ENCODE data around the gene CACNB2.
"Not testable (repeated sequence)": the region's sequence is repeated elsewhere in the genome, so short reads cannot be mapped to it uniquely, and the experiment has no call there.

Gene CACNB2

GRCh38 chr10:18565006-18565405 is 424.8 kb downstream of the CACNB2 start:
- Mint-ChIP-seq H3K36me3 (no peaks in the 10 kb centered on the region), H3K27me3 (no peaks in the 10 kb centered on the region), H3K9me3 (ENCODE audit: low read depth) (no peaks in the 10 kb centered on the region), H3K27ac (no peak overlapping the region), H3K4me1 (ENCODE audit: low read depth) (no peaks in the 10 kb centered on the region), H3K4me3 (no peak overlapping the region)

GRCh38 chr10:18566177-18566576 is 426.0 kb downstream of the CACNB2 start:
- no peaks in the 10 kb centered on the region for H3K4me1 Mint-ChIP-seq (ENCODE audit: low read depth)
- H3K9me3 Mint-ChIP-seq (ENCODE audit: low read depth) = no peaks in the 10 kb centered on the region
- H3K27me3 Mint-ChIP-seq = no peaks in the 10 kb centered on the region
- no peaks in the 10 kb centered on the region for H3K36me3 Mint-ChIP-seq
- no peak overlapping the region for H3K4me3 Mint-ChIP-seq
- H3K27ac Mint-ChIP-seq = no peak overlapping the region

GRCh38 chr10:18567343-18567856 is 427.2 kb downstream of the CACNB2 start:
- Mint-ChIP-seq H3K4me1 (ENCODE audit: low read depth) (no peaks in the 10 kb centered on the region), H3K9me3 (ENCODE audit: low read depth) (no peaks in the 10 kb centered on the region), H3K4me3 (no peak overlapping the region), H3K36me3 (no peaks in the 10 kb centered on the region), H3K27me3 (no peaks in the 10 kb centered on the region), H3K27ac (no peak overlapping the region)

- H3K36me3 Mint-ChIP-seq; H3K27me3 Mint-ChIP-seq; H3K27ac Mint-ChIP-seq; H3K4me3 Mint-ChIP-seq; H3K9me3 Mint-ChIP-seq (ENCODE audit: low read depth); H3K4me1 Mint-ChIP-seq (ENCODE audit: low read depth): not testable (repeated sequence)
Measured at GRCh38 chr10:18570386-18570785, 430.2 kb downstream of the CACNB2 start.

GRCh38 chr10:18571076-18571475 is 430.9 kb downstream of the CACNB2 start:
- Mint-ChIP-seq H3K4me1 (ENCODE audit: low read depth) (no peaks in the 10 kb centered on the region), H3K27me3 (no peaks in the 10 kb centered on the region), H3K27ac (no peak overlapping the region), H3K4me3 (no peak overlapping the region), H3K36me3 (peaks cover 13% of the 10 kb centered on the region), H3K9me3 (ENCODE audit: low read depth) (no peaks in the 10 kb centered on the region)

GRCh38 chr10:18571780-18572179 is 431.6 kb downstream of the CACNB2 start:
- H3K27me3 Mint-ChIP-seq = no peaks in the 10 kb centered on the region

GRCh38 chr10:18572959-18573561 is 432.8 kb downstream of the CACNB2 start:
- Mint-ChIP-seq H3K9me3 (ENCODE audit: low read depth) (no peaks in the 10 kb centered on the region), H3K27ac (no peak overlapping the region), H3K4me1 (ENCODE audit: low read depth) (no peaks in the 10 kb centered on the region), H3K27me3 (no peaks in the 10 kb centered on the region), H3K36me3 (peaks cover 28% of the 10 kb centered on the region), H3K4me3 (no peak overlapping the region)

More at GRCh38 chr10:18571780-18572179, 431.6 kb downstream of the CACNB2 start:
- no peaks in the 10 kb centered on the region for H3K4me1 Mint-ChIP-seq (ENCODE audit: low read depth)
- peaks cover 16% of the 10 kb centered on the region for H3K36me3 Mint-ChIP-seq
- H3K27ac Mint-ChIP-seq = no peak overlapping the region
- no peak overlapping the region for H3K4me3 Mint-ChIP-seq
- H3K9me3 Mint-ChIP-seq (ENCODE audit: low read depth) = no peaks in the 10 kb centered on the region

- Mint-ChIP-seq H3K4me3 (no peak overlapping the region), H3K27me3 (no peaks in the 10 kb centered on the region), H3K9me3 (ENCODE audit: low read depth) (peaks cover 7% of the 10 kb centered on the region), H3K27ac (no peak overlapping the region), H3K4me1 (ENCODE audit: low read depth) (no peaks in the 10 kb centered on the region), H3K36me3 (peaks cover 49% of the 10 kb centered on the region)
Measured at GRCh38 chr10:18576586-18576985, 436.4 kb downstream of the CACNB2 start.

- Mint-ChIP-seq H3K27me3 (no peaks in the 10 kb centered on the region), H3K27ac (no peak overlapping the region), H3K4me1 (ENCODE audit: low read depth) (peaks cover 4% of the 10 kb centered on the region), H3K36me3 (peaks cover 60% of the 10 kb centered on the region), H3K9me3 (ENCODE audit: low read depth) (peaks cover 7% of the 10 kb centered on the region), H3K4me3 (no peak overlapping the region)
Measured at GRCh38 chr10:18577823-18578685, 437.8 kb downstream of the CACNB2 start.

GRCh38 chr10:18582803-18583202 is 442.6 kb downstream of the CACNB2 start:
- no peak overlapping the region for H3K27ac Mint-ChIP-seq
- no peaks in the 10 kb centered on the region for H3K27me3 Mint-ChIP-seq
- H3K4me3 Mint-ChIP-seq = no peak overlapping the region
- H3K36me3 Mint-ChIP-seq = peaks cover 49% of the 10 kb centered on the region
- peaks cover 7% of the 10 kb centered on the region for H3K9me3 Mint-ChIP-seq (ENCODE audit: low read depth)
- H3K4me1 Mint-ChIP-seq (ENCODE audit: low read depth) = peaks cover 12% of the 10 kb centered on the region

- Mint-ChIP-seq H3K9me3 (ENCODE audit: low read depth) (peaks cover 3% of the 10 kb centered on the region), H3K36me3 (peaks cover 43% of the 10 kb centered on the region), H3K27ac (no peak overlapping the region)
Measured at GRCh38 chr10:18583575-18584270, 443.5 kb downstream of the CACNB2 start.

GRCh38 chr10:18586637-18587036 is 446.4 kb downstream of the CACNB2 start:
- not testable (repeated sequence) for H3K4me3 Mint-ChIP-seq, H3K27ac Mint-ChIP-seq

More at GRCh38 chr10:18583575-18584270, 443.5 kb downstream of the CACNB2 start:
- H3K4me3 Mint-ChIP-seq = no peak overlapping the region
- peaks cover 12% of the 10 kb centered on the region for H3K4me1 Mint-ChIP-seq (ENCODE audit: low read depth)
- H3K27me3 Mint-ChIP-seq = no peaks in the 10 kb centered on the region

GRCh38 chr10:18591141-18591540 is 450.9 kb downstream of the CACNB2 start:
- not testable (repeated sequence) for H3K4me1 Mint-ChIP-seq (ENCODE audit: low read depth); H3K4me3 Mint-ChIP-seq; H3K27me3 Mint-ChIP-seq; H3K27ac Mint-ChIP-seq; H3K9me3 Mint-ChIP-seq (ENCODE audit: low read depth)
- peaks cover 44% of the 10 kb centered on the region for H3K36me3 Mint-ChIP-seq

More at GRCh38 chr10:18586637-18587036, 446.4 kb downstream of the CACNB2 start:
- H3K4me1 Mint-ChIP-seq (ENCODE audit: low read depth) = peaks cover 15% of the 10 kb centered on the region
- H3K27me3 Mint-ChIP-seq; H3K9me3 Mint-ChIP-seq (ENCODE audit: low read depth): not testable (repeated sequence)
- H3K36me3 Mint-ChIP-seq = peaks cover 43% of the 10 kb centered on the region
